Measurements from ENCODE around the gene DPYSL5. TPM values are rescaled to one million over a fixed set of nuclear protein-coding genes. Genes with fewer than 3 reads are reported as not detected.

The DPYSL5 gene
- total and polyA plus RNA-seq, 2 of the 8 experiments (the other 6 are each of a cell fraction or from before 2014, with no cell fraction given), result 11.9 to 16.4 TPM

GRCh38 chr2:26892133-26892532 lies 44.2 kb downstream of the DPYSL5 start:
- H4K91ac ChIP-seq (replicated peaks; ENCODE audit: insufficient read length, low read length), result no peak overlapping the region
- WGBS, 2 experiments (ENCODE audit: extremely low coverage in 1 of 2, insufficient coverage in 1 of 2, insufficient read length in 1 of 2, insufficient replicate concordance in 2 of 2, low coverage in 1 of 2, low lambda C conversion rate in 2 of 2, missing lambda C conversion rate in 1 of 2), result 89% methylated on average over 3 of the region's 3 CpGs; no CpG with 5 or more reads in 1 of the 2 experiments
- H3K9ac ChIP-seq (replicated peaks in 1 of 4; ENCODE audit: extremely low read depth in 1 of 4, low read depth in 3 of 4, low read length in 3 of 4), result no peak overlapping the region
- H3K4ac ChIP-seq (replicated peaks; ENCODE audit: insufficient read length, low read depth, low read length), result no peak overlapping the region
- H3K23ac ChIP-seq (ENCODE audit: insufficient read length), result no peak overlapping the region
- H4K8ac ChIP-seq (ENCODE audit: extremely low read depth, insufficient read depth, low read length), result no peak overlapping the region
- H3K79me1 ChIP-seq (ENCODE audit: low read depth, low read length), result no peaks in the 10 kb centered on the region
- H3K56ac ChIP-seq (replicated peaks; ENCODE audit: insufficient read length, low read depth, low read length), result no peak overlapping the region
- ChIA-PET CTCF (ENCODE audit: partially characterized antibody) (interaction anchor here (0.8 to 2.8 kb wide), 4 partner anchors 13 to 50 kb away, joined by 3 to 13 read pairs (median 3); no protein-coding TSS in a partner anchor), POLR2A (ENCODE audit: partially characterized antibody) (no interaction called here)
- H3K4me1 ChIP-seq (replicated peaks in 1 of 4; ENCODE audit: control insufficient read depth in 3 of 4, insufficient read depth in 4 of 4, low read length in 3 of 4), result no peaks in the 10 kb centered on the region; a peak in 1 of 7 replicates
- no peak overlapping the region for H4K5ac ChIP-seq (ENCODE audit: insufficient read length, low read depth, low read length)
- no peak overlapping the region for H2AK5ac ChIP-seq (ENCODE audit: low read depth, low read length)
- no peak overlapping the region for H3K4me3 ChIP-seq (ENCODE audit: extremely low read depth in 1 of 4, insufficient read depth in 2 of 4, low read depth in 3 of 4, low read length in 4 of 4)
- FAIRE-seq, result no peak
- no peak overlapping the region for H3K14ac ChIP-seq (ENCODE audit: insufficient read length)
- H3K27me3 ChIP-seq (replicated peaks in 1 of 4; ENCODE audit: control insufficient read depth in 3 of 4, extremely low read depth in 1 of 4, insufficient read depth in 3 of 4, low read length in 3 of 4), result no peaks in the 10 kb centered on the region
- no peak overlapping the region for H2BK20ac ChIP-seq (ENCODE audit: low read length)
- H3K79me2 ChIP-seq (ENCODE audit: control insufficient read depth in 1 of 2, insufficient read depth in 2 of 2, low read length in 2 of 2), result no peaks in the 10 kb centered on the region
- no peak for DNase-seq (ENCODE audit: low read depth in 1 of 2, low spot score in 2 of 2)
- no peak overlapping the region for H2BK120ac ChIP-seq (replicated peaks; ENCODE audit: low read depth, low read length)
- H3K4me2 ChIP-seq (ENCODE audit: insufficient read depth in 1 of 2, low read depth in 2 of 2, low read length in 2 of 2), result no peak overlapping the region
- no peak overlapping the region for H3K18ac ChIP-seq (ENCODE audit: extremely low read depth, low read length)
- no peaks in the 10 kb centered on the region for H3K36me3 ChIP-seq (ENCODE audit: control insufficient read depth in 2 of 4, insufficient read depth in 4 of 4, low read length in 3 of 4)
- no peak overlapping the region for H3K27ac ChIP-seq (ENCODE audit: low read depth, low read length)
- no peak overlapping the region for H2BK12ac ChIP-seq (ENCODE audit: low read depth, low read length)
- H4K20me1 ChIP-seq (replicated peaks in 1 of 2; ENCODE audit: control insufficient read depth in 1 of 2, insufficient read depth in 2 of 2, low read length in 2 of 2), result peaks cover 0 to 4% of the 10 kb centered on the region in 2 experiments
- H2AFZ ChIP-seq (ENCODE audit: low read length), result no peak overlapping the region
- H2BK5ac ChIP-seq (ENCODE audit: low read depth, low read length), result no peak overlapping the region
- H3K23me2 ChIP-seq (ENCODE audit: low read depth, low read length), result no peaks in the 10 kb centered on the region
- H3K9me3 ChIP-seq (ENCODE audit: insufficient read depth in 2 of 2, low read depth in 1 of 2, low read length in 1 of 2), result no peaks in the 10 kb centered on the region
- TF ChIP-seq CHD2 (IDR thresholded peaks at IDR 0.05; ENCODE audit: low read length) (no peak), HDAC2 (IDR thresholded peaks at IDR 0.05; ENCODE audit: borderline replicate concordance in 1 of 2, low read depth in 2 of 2, low read length in 2 of 2) (no peak), GABPA (IDR thresholded peaks at IDR 0.05; ENCODE audit: borderline replicate concordance, insufficient read depth, low read length) (no peak), RNF2 (IDR thresholded peaks at IDR 0.05; ENCODE audit: borderline replicate concordance, low read depth, low read length, missing control alignments, poor library complexity, severe bottlenecking) (no peak)
- H2BK15ac ChIP-seq (ENCODE audit: low read length), result no peak overlapping the region
